Activated naive CD8-positive, alpha-beta T cell treated with anti-CD3 and anti-CD28 coated beads for 36 hours (primary cell): ENCODE measurements around the gene GREB1. TPM values are rescaled to one million over a fixed set of nuclear protein-coding genes. Genes with fewer than 3 reads are reported as not detected.

Experiments used
- DNase-seq: peaks from one replicate; pipeline ENCODE4 v3.0.0; 2021
- H3K27ac Mint-ChIP-seq: one replicate; pipeline ENCODE4 v1.8.0; 2022; ENCODE audit warnings: mild to moderate bottlenecking, moderate library complexity, mixed read lengths
- H3K27me3 Mint-ChIP-seq: one replicate; pipeline ENCODE4 v1.8.0; 2022; ENCODE audit warnings: mild to moderate bottlenecking, mixed read lengths
- H3K36me3 Mint-ChIP-seq: one replicate; pipeline ENCODE4 v1.8.0; 2021; ENCODE audit warnings: mild to moderate bottlenecking, mixed read lengths
- H3K4me1 Mint-ChIP-seq: one replicate; pipeline ENCODE4 v1.8.0; 2021; ENCODE audit warnings: mixed read lengths
- H3K4me3 Mint-ChIP-seq: one replicate; pipeline ENCODE4 v1.8.0; 2022; ENCODE audit warnings: mild to moderate bottlenecking, moderate library complexity, mixed read lengths
- H3K9me3 Mint-ChIP-seq: one replicate; pipeline ENCODE4 v1.8.0; 2022; ENCODE audit warnings: mixed read lengths
- total RNA-seq, 2 experiments: library from RNA; stranded (reverse); gene quantifications; one replicate each; pipeline ENCODE4 v1.2.3, GENCODE V29; 2021

The GREB1 gene
- total RNA-seq, 2 experiments from 2014 or later = 0.52 to 1.0 TPM

- Mint-ChIP-seq H3K36me3 (no peaks in the 10 kb centered on the region), H3K27ac (no peak overlapping the region), H3K4me1 (no peaks in the 10 kb centered on the region), H3K9me3 (no peaks in the 10 kb centered on the region), H3K4me3 (no peak overlapping the region), H3K27me3 (no peaks in the 10 kb centered on the region)
- DNase-seq = no peak
Observed at GRCh38 chr2:11572996-11573395, 39.2 kb downstream of the GREB1 start.

GRCh38 chr2:11573418-11574175 lies 39.8 kb downstream of the GREB1 start:
- Mint-ChIP-seq H3K9me3 (no peaks in the 10 kb centered on the region), H3K27me3 (no peaks in the 10 kb centered on the region), H3K36me3 (no peaks in the 10 kb centered on the region), H3K4me3 (no peak overlapping the region), H3K4me1 (no peaks in the 10 kb centered on the region), H3K27ac (no peak overlapping the region)
- DNase-seq = no peak

- no peak for DNase-seq
- Mint-ChIP-seq H3K4me3 (no peak overlapping the region), H3K27ac (no peak overlapping the region), H3K9me3 (no peaks in the 10 kb centered on the region), H3K4me1 (no peaks in the 10 kb centered on the region), H3K36me3 (no peaks in the 10 kb centered on the region), H3K27me3 (no peaks in the 10 kb centered on the region)
Observed at GRCh38 chr2:11574176-11575046, 40.6 kb downstream of the GREB1 start.

DNA sequence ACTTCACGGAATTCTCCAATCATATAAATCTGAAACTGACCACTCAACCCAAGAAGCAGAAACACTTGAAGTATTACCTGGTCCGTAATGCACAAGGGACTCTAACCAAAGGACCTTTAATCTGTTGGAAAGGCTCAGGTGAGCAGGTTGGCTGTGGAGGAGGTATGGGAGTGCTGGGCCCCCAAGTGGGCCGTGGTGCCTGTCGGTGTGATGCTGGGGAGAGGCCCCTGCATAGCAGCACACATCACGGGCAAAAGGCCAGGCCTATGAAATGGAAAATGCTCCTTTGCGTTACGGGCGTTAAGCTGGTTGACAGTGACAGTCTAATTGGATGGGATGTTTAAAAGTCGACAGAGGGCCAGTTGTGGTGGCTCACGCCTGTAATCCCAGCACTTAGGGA lies 42.6 kb downstream of the GREB1 start:
- H3K27ac Mint-ChIP-seq = no peak overlapping the region
- no peaks in the 10 kb centered on the region for H3K27me3 Mint-ChIP-seq
- no peaks in the 10 kb centered on the region for H3K36me3 Mint-ChIP-seq
- no peak overlapping the region for H3K4me3 Mint-ChIP-seq
- no peaks in the 10 kb centered on the region for H3K9me3 Mint-ChIP-seq
- H3K4me1 Mint-ChIP-seq = no peaks in the 10 kb centered on the region
- DNase-seq = no peak

DNA sequence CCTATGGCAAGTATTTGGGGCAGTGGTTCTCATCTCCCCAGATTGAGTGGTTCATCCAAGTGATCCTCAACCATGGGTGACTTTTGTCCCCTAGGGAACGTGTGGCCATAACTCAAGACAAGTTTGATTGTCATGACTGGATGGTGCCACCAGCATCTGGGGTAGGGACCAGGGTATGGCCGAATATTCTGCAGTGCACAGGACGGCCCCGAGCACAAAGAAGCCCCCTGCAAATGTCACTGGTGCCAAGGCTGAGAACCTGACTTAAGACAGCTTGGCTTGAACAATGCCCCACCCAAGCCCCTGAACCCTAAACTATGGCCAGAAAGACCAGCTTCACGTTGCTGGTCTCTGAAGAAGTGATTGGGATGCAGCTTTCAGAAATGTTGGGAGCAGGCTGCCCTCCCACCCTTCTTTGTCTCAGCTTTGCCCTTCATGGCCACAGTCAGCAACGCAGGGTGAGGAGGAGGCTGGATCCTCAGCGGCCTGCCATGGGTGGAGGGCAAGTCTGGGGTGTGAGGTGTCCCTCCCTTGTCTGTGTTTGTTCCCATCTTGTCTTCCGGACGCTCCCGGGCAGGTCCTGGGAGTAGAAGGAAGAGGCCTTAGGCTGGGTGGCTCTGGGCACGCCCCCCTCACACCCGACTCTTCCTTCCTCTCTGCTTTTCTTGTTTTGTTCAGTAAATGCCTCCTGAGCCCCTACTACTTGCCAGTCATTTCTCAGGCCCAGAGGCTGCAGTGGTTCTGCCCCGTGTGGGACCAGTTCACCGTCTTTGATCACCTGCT lies 43.4 kb downstream of the GREB1 start:
- H3K4me3 Mint-ChIP-seq = no peak overlapping the region
- H3K9me3 Mint-ChIP-seq = no peaks in the 10 kb centered on the region
- no peaks in the 10 kb centered on the region for H3K4me1 Mint-ChIP-seq
- H3K36me3 Mint-ChIP-seq = no peaks in the 10 kb centered on the region
- no peaks in the 10 kb centered on the region for H3K27me3 Mint-ChIP-seq
- no peak overlapping the region for H3K27ac Mint-ChIP-seq
- no peak for DNase-seq

DNA sequence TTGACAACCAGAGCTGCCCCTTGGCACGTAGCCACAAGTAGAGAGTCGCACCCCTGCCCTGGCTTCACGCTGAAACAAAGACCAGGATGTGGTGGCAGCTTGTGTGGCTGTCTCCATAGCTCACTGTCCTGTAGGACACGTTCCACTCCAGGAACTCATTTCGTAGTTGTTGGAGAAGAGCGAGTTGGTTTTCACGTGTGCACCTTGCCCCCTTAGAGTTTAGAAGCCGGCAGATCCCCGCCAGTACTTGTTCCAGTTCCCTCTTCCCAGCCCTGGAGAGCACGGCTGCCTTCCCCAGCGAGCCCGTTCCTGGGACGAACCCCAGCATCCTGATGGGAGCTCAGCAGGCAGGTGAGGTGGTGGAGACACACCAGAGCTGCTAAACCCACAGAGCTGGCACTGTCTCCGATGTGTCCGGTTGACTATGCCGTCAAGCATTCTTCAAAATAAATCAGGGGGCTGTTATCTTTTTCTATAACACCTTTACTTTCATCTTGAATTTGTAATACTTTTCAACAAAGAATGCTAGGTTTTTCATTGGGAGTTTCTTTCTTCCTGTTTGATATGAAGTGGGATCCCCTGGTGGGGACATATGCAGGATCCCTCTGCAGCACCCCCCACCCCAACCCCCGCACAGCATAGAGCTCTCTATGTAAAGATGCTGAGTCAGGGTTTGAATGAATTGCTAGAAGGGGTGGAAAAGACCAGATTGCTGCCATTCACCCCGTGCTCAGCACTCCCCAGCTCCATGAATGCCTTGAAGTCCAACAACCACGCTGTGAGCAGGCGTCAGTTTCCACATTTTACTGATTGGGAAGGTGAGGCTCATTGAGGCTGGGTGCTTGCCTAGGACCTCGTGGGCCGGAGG lies 44.5 kb downstream of the GREB1 start:
- H3K27ac Mint-ChIP-seq = no peak overlapping the region
- H3K4me1 Mint-ChIP-seq = peaks cover 6% of the 10 kb centered on the region
- no peak overlapping the region for H3K4me3 Mint-ChIP-seq
- no peak for DNase-seq
- no peaks in the 10 kb centered on the region for H3K36me3 Mint-ChIP-seq
- no peaks in the 10 kb centered on the region for H3K9me3 Mint-ChIP-seq
- H3K27me3 Mint-ChIP-seq = no peaks in the 10 kb centered on the region

- no peaks in the 10 kb centered on the region for H3K9me3 Mint-ChIP-seq
Observed at GRCh38 chr2:11578986-11579774, 45.3 kb downstream of the GREB1 start.

DNA sequence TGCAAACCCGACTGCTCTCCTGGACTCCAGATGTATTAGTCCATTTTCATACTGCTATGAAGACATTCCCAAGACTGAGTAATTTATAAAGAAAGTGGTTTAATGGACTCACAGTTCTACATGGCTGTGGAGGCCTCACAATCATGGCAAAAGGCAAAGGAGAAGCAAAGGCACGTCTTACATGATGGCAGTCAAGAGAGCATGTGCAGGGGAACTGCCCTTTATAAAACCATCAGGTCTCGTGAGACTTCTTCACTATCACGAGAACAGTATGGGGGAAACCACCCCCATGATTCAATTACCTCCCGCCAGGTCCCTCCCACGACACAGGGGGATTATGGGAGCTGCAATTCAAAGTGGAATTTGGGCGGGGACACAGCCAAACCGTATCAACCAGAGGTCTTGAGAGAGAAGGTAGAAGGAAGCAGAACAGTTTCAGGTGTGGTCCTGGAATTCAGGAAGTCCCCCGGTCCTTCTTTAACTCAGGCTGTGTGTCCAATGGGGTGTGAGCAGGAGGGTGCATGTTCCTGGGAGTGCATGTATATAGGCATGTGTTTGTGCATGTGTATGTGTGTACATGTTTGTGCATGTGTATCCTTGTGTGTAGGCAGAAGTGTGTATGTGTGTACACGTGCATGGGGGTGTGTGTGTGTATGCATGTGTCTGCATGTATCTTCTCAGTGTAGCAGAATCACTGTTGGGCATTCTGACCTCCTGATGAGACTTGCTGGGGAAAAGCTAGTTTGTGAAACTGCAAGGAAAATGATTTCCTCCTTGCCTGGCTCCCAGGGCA lies 46.2 kb downstream of the GREB1 start:
- Mint-ChIP-seq H3K27ac (no peak overlapping the region), H3K36me3 (no peaks in the 10 kb centered on the region), H3K9me3 (no peaks in the 10 kb centered on the region), H3K4me1 (peaks cover 16% of the 10 kb centered on the region), H3K27me3 (no peaks in the 10 kb centered on the region), H3K4me3 (no peak overlapping the region)
- no peak for DNase-seq

More at GRCh38 chr2:11578986-11579774, 45.3 kb downstream of the GREB1 start:
- Mint-ChIP-seq H3K27me3 (no peaks in the 10 kb centered on the region), H3K4me3 (no peak overlapping the region), H3K36me3 (no peaks in the 10 kb centered on the region), H3K27ac (no peak overlapping the region), H3K4me1 (peaks cover 14% of the 10 kb centered on the region)
- DNase-seq = no peak

DNA sequence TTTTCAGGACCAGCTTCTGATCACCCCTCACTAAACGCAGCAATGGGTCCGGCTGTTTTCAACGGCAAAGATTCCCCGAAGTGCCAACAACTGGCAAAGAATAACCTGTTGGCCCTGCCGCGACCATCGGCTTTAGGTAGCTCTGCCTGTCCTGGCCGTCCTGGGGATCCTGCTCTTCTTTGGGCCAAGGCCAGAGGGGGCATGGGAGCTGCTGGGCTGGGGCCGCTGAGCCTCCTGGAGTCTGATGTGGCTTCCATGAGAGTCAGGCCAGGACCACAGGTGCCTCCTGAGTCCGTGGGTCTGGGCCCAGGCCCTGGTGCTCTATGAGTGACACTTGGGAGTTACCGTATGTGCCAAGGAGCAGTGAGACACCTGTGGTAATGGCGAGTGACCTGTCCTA lies 46.9 kb downstream of the GREB1 start:
- Mint-ChIP-seq H3K4me3 (no peak overlapping the region), H3K27me3 (no peaks in the 10 kb centered on the region), H3K9me3 (no peaks in the 10 kb centered on the region), H3K36me3 (no peaks in the 10 kb centered on the region), H3K4me1 (peaks cover 16% of the 10 kb centered on the region), H3K27ac (no peak overlapping the region)
- DNase-seq = no peak

- Mint-ChIP-seq H3K4me3 (no peak overlapping the region), H3K4me1 (peaks cover 16% of the 10 kb centered on the region), H3K36me3 (no peaks in the 10 kb centered on the region), H3K27me3 (no peaks in the 10 kb centered on the region), H3K27ac (no peak overlapping the region), H3K9me3 (no peaks in the 10 kb centered on the region)
- no peak for DNase-seq
Observed at GRCh38 chr2:11581124-11581796, 47.4 kb downstream of the GREB1 start.

DNA sequence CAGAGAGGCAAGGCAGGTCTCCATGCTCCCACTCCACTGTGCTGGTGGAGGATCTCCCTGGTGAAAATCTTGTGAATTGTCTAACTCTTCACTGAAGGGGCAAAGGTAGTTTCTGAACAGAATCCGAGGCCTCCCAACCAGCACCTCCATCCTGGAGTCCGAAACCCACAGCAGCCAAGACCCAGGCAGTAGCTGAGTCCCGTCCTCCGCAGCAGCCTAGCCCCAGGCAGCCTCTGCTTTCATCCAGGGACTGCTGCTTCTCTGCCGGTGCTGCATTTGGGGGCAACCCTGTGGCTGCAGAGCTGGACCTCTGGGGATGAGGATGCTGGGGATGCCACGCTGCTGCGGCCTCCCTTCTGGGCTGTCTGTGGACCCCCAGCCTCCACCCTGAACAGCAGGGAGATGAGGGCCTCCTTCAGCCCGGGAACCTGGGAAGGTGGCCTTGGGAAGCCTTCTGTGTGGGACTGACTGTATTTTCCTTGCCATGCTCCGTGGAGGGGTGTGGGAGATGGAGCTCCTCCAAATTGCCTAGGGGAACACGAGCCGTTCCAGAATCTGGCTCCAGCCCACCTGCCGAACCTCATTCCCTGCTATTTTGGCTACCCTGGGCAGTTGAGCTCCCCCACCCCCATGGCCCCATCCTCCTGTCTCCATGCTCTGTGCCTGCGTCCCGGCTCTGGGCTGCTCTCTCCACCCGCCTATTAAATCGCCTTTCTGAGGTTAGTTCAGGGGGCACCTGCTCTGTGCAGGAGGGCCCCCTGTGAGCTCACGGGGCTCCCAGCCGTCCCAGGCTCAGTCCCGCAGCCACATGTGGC lies 48.2 kb downstream of the GREB1 start:
- DNase-seq = no peak
- no peaks in the 10 kb centered on the region for H3K36me3 Mint-ChIP-seq
- H3K27me3 Mint-ChIP-seq = no peaks in the 10 kb centered on the region
- H3K27ac Mint-ChIP-seq = no peak overlapping the region
- H3K9me3 Mint-ChIP-seq = no peaks in the 10 kb centered on the region
- peaks cover 16% of the 10 kb centered on the region for H3K4me1 Mint-ChIP-seq
- H3K4me3 Mint-ChIP-seq = no peak overlapping the region

DNA sequence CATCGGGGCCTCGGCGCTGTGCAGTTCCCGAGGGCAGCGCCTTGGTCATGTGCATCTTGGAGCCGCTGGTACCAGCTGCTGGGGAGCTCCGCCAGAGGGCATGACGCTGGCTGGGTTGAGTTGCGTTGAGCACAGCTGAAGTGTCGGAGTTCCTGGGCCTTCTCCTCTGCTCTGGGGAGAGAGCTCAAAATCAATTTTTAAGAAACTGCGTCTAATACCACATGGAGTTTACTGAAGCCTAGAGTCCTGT lies 48.7 kb downstream of the GREB1 start:
- no peaks in the 10 kb centered on the region for H3K27me3 Mint-ChIP-seq
- H3K27ac Mint-ChIP-seq = no peak overlapping the region
- H3K9me3 Mint-ChIP-seq = no peaks in the 10 kb centered on the region
- DNase-seq = no peak
- H3K4me1 Mint-ChIP-seq = peaks cover 16% of the 10 kb centered on the region
- H3K4me3 Mint-ChIP-seq = no peak overlapping the region
- H3K36me3 Mint-ChIP-seq = no peaks in the 10 kb centered on the region
